HepG2 (cell line): Measurements from ENCODE around the gene CIBAR2. TPM values are rescaled to one million over a fixed set of nuclear protein-coding genes. Genes with fewer than 3 reads are reported as not detected.

Experiments
- GATAD2A ChIP-seq: IDR thresholded peaks from 2 replicates; pipeline ENCODE4 v1.6.1; 2016
- HIVEP1 ChIP-seq: sonication (generic); formaldehyde crosslinking; IDR thresholded peaks from 2 replicates; pipeline ENCODE4 v1.4.0; 2020; ENCODE audit warnings: mild to moderate bottlenecking, missing genetic modification reagents
- NFKBIZ ChIP-seq: IDR thresholded peaks from 2 replicates; pipeline ENCODE4 v1.6.1; 2018; ENCODE audit warnings: missing genetic modification reagents, missing compliant biosample characterization
- PAWR ChIP-seq: sonication (generic); formaldehyde crosslinking; IDR thresholded peaks from 2 replicates; pipeline ENCODE4 v1.4.0; 2020; ENCODE audit warnings: missing genetic modification reagents, mild to moderate bottlenecking, borderline replicate concordance
- RCOR2 ChIP-seq: IDR thresholded peaks from 2 replicates; pipeline ENCODE4 v1.6.1; 2016; ENCODE audit warnings: missing biosample characterization, missing genetic modification reagents
- SOX5 ChIP-seq: IDR thresholded peaks from 2 replicates; pipeline ENCODE4 v1.6.1; 2016; ENCODE audit warnings: borderline replicate concordance
- SPEN ChIP-seq: sonication (generic); formaldehyde crosslinking; IDR thresholded peaks from 2 replicates; pipeline ENCODE4 v1.5.1; 2020; ENCODE audit warnings: low read depth, mild to moderate bottlenecking, missing genetic modification reagents
- TARDBP ChIP-seq: sonication (generic); formaldehyde crosslinking; IDR thresholded peaks from 2 replicates; pipeline ENCODE4 v1.8.0; 2022; ENCODE audit warnings: mild to moderate bottlenecking, missing genetic modification reagents
- TEAD3 ChIP-seq: optimal IDR thresholded peaks from 2 replicates; pipeline ENCODE3; 2016; ENCODE audit warnings: borderline replicate concordance
- THYN1 ChIP-seq: sonication (generic); formaldehyde crosslinking; IDR thresholded peaks from 2 replicates; pipeline ENCODE4 v1.8.1; 2023; ENCODE audit warnings: low read depth, mild to moderate bottlenecking, moderate library complexity, missing genetic modification reagents, borderline replicate concordance
- ZFAT ChIP-seq: sonication (generic); formaldehyde crosslinking; conservative IDR thresholded peaks from 2 replicates; pipeline ENCODE4 v1.8.1; 2023; ENCODE audit warnings: missing genetic modification reagents, inconsistent platforms
- ZIK1 ChIP-seq: sonication (generic); formaldehyde crosslinking; IDR thresholded peaks from 2 replicates; pipeline ENCODE4 v1.5.0; 2020; ENCODE audit warnings: mild to moderate bottlenecking, low read depth, missing genetic modification reagents, borderline replicate concordance
- ZNF430 ChIP-seq: sonication (generic); formaldehyde crosslinking; IDR thresholded peaks from 2 replicates; pipeline ENCODE4 v1.9.0; 2021; ENCODE audit warnings: mild to moderate bottlenecking, missing genetic modification reagents
- ZNF615 ChIP-seq: sonication (generic); formaldehyde crosslinking; IDR thresholded peaks from 2 replicates; pipeline ENCODE4 v1.5.0; 2020; ENCODE audit warnings: mild to moderate bottlenecking, missing genetic modification reagents, borderline replicate concordance
- ZNF737 ChIP-seq: sonication (generic); formaldehyde crosslinking; IDR thresholded peaks from 2 replicates; pipeline ENCODE4 v1.5.0; 2020; ENCODE audit warnings: missing genetic modification reagents, mild to moderate bottlenecking, borderline replicate concordance
- ZNF816 ChIP-seq: sonication (generic); formaldehyde crosslinking; IDR thresholded peaks from 2 replicates; pipeline ENCODE4 v1.8.0; 2022; ENCODE audit warnings: missing genetic modification reagents, mild to moderate bottlenecking, borderline replicate concordance
- ZSCAN22 ChIP-seq: sonication (generic); formaldehyde crosslinking; IDR thresholded peaks from 2 replicates; pipeline ENCODE4 v1.4.0; 2020; ENCODE audit warnings: mild to moderate bottlenecking, missing genetic modification reagents
- polyA plus RNA-seq, 8 experiments: library from polyadenylated mRNA; depleted of rRNA in 3 of 8; stranded (reverse) in 7 of 8; unstranded in 1 of 8; fragments of >200 nt; fragmentation: Illumina TruSeq in 4 of 8; extraction: Trizol in 4 of 8; gene quantifications; 2 replicates each; pipeline versions ENCODE4 v1.2.1 to v1.2.3, GENCODE V29; 2011 to 2016; ENCODE audit warnings: low read depth in 4 of 8, missing spikeins in 1 of 8, mixed read lengths in 1 of 8; ENCODE audit not compliant: insufficient read depth in 1 of 8
- total RNA-seq, 5 experiments: library from RNA; depleted of rRNA; stranded (reverse); fragments of >200 nt; fragmentation: Illumina TruSeq; extraction: Trizol; gene quantifications; 2 replicates each; pipeline ENCODE4 v1.2.3, GENCODE V29; 2016; ENCODE audit warnings: low read depth in 1 of 5
- TF ChIP-seq, protein P1 (sequence below): sonication (generic); formaldehyde crosslinking; IDR thresholded peaks from 2 replicates; pipeline ENCODE4 v1.4.0; 2020; ENCODE audit warnings: missing genetic modification reagents
- TF ChIP-seq, protein P2 (sequence below): sonication (generic); formaldehyde crosslinking; IDR thresholded peaks from 2 replicates; pipeline ENCODE4 v1.4.0; 2020; ENCODE audit warnings: mild to moderate bottlenecking, low read depth, missing genetic modification reagents
- TF ChIP-seq, protein P3 (sequence below): IDR thresholded peaks from 2 replicates; pipeline ENCODE4 v1.6.1; 2016; ENCODE audit warnings: missing biosample characterization, missing genetic modification reagents, low read depth

The CIBAR2 gene
- total and polyA plus RNA-seq, 2 of the 13 experiments (the other 11 are each of a cell fraction or from before 2014, with no cell fraction given): not detected

DNA sequence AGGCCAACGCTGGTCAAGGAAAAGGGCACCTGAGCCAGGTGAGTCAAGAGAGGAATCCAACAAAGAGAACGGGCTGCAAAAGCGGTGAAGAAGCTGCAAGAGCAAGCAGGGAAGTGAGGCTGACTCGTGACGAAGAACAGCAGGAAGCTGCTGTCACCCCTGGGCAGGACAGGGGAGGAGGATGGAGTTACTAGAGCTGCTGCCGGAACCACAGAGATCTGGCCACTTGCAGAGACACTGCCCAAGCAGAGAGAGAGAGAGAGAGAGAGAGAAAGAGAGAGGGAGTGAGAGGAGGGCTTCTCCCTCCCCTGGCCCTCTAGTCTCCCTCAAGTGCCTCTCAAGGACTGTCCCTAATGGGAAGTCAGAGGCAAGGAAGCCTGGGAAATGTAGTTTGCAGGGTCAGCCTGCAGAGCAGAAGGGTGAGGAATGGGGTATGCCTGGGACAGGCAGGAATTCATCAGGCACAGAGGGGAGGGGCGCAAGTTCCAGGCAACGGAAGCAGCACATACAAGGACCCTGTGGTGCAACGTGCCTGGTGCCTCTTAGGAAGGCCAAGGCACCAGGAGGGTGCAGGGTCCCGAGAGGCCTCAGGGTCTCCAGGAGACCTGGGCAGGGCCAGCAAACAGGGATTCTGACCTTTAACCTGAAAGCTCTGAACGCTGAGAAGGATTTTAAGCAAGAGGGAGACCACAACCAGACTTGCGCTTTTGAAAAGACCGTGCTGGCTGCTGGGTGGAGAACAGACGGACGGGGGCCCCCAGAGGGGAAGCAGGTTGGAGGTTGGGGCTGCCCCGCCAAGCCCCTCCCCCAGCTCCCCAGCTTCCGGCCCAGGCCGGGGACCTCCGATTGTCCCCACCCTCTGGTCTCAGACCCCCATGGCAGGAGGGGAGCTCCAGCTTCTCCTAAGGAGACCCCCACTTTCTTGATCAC, 45.8 kb upstream of the CIBAR2 start (continued):
- peak; percentile 92 for TF ChIP-seq ZNF430
- TF ChIP-seq ZIK1 (CRISPR knock-in tag): no peak
- TF ChIP-seq ZSCAN22 (CRISPR knock-in tag): no peak
- no peak; the same call in 1 of the 2 replicates for TF ChIP-seq TARDBP (CRISPR knock-in tag)
- peak; percentile 86 for TF ChIP-seq GATAD2A (CRISPR knock-in tag)
- TF ChIP-seq PAWR (CRISPR knock-in tag): no peak
- TF ChIP-seq ZFAT (CRISPR knock-in tag): no peak
- peak; percentile 51; the same call in 1 of the 2 replicates for TF ChIP-seq NFKBIZ (CRISPR knock-in tag)
- TF ChIP-seq ZNF615 (CRISPR knock-in tag): no peak
- no peak for TF ChIP-seq THYN1 (CRISPR knock-in tag)
- TF ChIP-seq, protein P1, sequence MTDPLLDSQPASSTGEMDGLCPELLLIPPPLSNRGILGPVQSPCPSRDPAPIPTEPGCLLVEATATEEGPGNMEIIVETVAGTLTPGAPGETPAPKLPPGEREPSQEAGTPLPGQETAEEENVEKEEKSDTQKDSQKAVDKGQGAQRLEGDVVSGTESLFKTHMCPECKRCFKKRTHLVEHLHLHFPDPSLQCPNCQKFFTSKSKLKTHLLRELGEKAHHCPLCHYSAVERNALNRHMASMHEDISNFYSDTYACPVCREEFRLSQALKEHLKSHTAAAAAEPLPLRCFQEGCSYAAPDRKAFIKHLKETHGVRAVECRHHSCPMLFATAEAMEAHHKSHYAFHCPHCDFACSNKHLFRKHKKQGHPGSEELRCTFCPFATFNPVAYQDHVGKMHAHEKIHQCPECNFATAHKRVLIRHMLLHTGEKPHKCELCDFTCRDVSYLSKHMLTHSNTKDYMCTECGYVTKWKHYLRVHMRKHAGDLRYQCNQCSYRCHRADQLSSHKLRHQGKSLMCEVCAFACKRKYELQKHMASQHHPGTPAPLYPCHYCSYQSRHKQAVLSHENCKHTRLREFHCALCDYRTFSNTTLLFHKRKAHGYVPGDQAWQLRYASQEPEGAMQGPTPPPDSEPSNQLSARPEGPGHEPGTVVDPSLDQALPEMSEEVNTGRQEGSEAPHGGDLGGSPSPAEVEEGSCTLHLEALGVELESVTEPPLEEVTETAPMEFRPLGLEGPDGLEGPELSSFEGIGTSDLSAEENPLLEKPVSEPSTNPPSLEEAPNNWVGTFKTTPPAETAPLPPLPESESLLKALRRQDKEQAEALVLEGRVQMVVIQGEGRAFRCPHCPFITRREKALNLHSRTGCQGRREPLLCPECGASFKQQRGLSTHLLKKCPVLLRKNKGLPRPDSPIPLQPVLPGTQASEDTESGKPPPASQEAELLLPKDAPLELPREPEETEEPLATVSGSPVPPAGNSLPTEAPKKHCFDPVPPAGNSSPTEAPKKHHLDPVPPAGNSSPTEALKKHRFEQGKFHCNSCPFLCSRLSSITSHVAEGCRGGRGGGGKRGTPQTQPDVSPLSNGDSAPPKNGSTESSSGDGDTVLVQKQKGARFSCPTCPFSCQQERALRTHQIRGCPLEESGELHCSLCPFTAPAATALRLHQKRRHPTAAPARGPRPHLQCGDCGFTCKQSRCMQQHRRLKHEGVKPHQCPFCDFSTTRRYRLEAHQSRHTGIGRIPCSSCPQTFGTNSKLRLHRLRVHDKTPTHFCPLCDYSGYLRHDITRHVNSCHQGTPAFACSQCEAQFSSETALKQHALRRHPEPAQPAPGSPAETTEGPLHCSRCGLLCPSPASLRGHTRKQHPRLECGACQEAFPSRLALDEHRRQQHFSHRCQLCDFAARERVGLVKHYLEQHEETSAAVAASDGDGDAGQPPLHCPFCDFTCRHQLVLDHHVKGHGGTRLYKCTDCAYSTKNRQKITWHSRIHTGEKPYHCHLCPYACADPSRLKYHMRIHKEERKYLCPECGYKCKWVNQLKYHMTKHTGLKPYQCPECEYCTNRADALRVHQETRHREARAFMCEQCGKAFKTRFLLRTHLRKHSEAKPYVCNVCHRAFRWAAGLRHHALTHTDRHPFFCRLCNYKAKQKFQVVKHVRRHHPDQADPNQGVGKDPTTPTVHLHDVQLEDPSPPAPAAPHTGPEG (CRISPR knock-in tag): 0 out of 2 replicates have a peak, but pooled peaks have one; percentile 38
- TF ChIP-seq RCOR2: peak; percentile 74; the same call in 1 of the 2 replicates
- TF ChIP-seq HIVEP1: peak; percentile 81; the same call in 1 of the 2 replicates
- no peak for TF ChIP-seq ZNF737 (CRISPR knock-in tag)
- TF ChIP-seq, protein P2, sequence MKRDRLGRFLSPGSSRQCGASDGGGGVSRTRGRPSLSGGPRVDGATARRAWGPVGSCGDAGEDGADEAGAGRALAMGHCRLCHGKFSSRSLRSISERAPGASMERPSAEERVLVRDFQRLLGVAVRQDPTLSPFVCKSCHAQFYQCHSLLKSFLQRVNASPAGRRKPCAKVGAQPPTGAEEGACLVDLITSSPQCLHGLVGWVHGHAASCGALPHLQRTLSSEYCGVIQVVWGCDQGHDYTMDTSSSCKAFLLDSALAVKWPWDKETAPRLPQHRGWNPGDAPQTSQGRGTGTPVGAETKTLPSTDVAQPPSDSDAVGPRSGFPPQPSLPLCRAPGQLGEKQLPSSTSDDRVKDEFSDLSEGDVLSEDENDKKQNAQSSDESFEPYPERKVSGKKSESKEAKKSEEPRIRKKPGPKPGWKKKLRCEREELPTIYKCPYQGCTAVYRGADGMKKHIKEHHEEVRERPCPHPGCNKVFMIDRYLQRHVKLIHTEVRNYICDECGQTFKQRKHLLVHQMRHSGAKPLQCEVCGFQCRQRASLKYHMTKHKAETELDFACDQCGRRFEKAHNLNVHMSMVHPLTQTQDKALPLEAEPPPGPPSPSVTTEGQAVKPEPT (CRISPR knock-in tag): no peak; the same call in 1 of the 2 replicates
- peak; percentile 26; the same call in 1 of the 2 replicates for TF ChIP-seq SOX5 (CRISPR knock-in tag)
- TF ChIP-seq, protein P3, sequence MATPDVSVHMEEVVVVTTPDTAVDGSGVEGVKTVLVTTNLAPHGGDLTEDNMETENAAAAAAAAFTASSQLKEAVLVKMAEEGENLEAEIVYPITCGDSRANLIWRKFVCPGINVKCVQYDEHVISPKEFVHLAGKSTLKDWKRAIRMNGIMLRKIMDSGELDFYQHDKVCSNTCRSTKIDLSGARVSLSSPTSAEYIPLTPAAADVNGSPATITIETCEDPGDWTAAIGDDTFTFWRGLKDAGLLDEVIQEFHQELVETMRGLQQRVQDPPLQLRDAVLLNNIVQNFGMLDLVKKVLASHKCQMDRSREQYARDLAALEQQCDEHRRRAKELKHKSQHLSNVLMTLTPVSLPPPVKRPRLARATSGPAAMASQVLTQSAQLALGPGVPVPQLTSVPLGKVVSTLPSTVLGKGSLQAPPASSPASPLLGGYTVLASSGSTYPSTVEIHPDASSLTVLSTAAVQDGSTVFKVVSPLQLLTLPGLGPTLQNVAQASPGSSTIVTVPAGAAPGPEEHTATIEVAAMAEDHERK: no peak; the same call in 1 of the 2 replicates
- peak; percentile 96 for TF ChIP-seq TEAD3
- no peak for TF ChIP-seq ZNF816 (CRISPR knock-in tag)
- TF ChIP-seq SPEN (CRISPR knock-in tag): peak; percentile 64; the same call in 1 of the 2 replicates
